HS-5 (cell line): ENCODE results near the gene CEP95.

Experiments used
- DNase-seq: peaks from one replicate; pipeline ENCODE4 v3.0.0-alpha.2; 2012; ENCODE audit warnings: low read depth

CEP95 gene

GRCh38 chr17:64515829-64516228, 9.1 kb downstream of the CEP95 start:
- no peak for DNase-seq

GRCh38 chr17:64519601-64520000, 12.8 kb downstream of the CEP95 start:
- DNase-seq = no peak

GRCh38 chr17:64520359-64520758, 13.6 kb downstream of the CEP95 start:
- no peak for DNase-seq

GRCh38 chr17:64527914-64528313, 21.1 kb downstream of the CEP95 start:
- DNase-seq = no peak

GRCh38 chr17:64529221-64529620, 22.4 kb downstream of the CEP95 start:
- DNase-seq = no peak

GRCh38 chr17:64531955-64532371, 25.2 kb downstream of the CEP95 start:
- no peak for DNase-seq

GRCh38 chr17:64532409-64532808, 25.6 kb downstream of the CEP95 start:
- DNase-seq = no peak

- no peak for DNase-seq
Observed at GRCh38 chr17:64533784-64534183, 27.0 kb downstream of the CEP95 start.

- no peak for DNase-seq
Observed at GRCh38 chr17:64534187-64534586, 27.4 kb downstream of the CEP95 start.

- DNase-seq = no peak
Observed at GRCh38 chr17:64535357-64535756, 28.6 kb downstream of the CEP95 start.

GRCh38 chr17:64536913-64537312, 30.1 kb downstream of the CEP95 start:
- DNase-seq = no peak

GRCh38 chr17:64537488-64537887, 30.7 kb downstream of the CEP95 start:
- no peak for DNase-seq

GRCh38 chr17:64538508-64539130, 31.8 kb downstream of the CEP95 start:
- no peak for DNase-seq

- no peak for DNase-seq
Observed at GRCh38 chr17:64540118-64540776, 33.5 kb downstream of the CEP95 start.

GRCh38 chr17:64544742-64545141, 38.0 kb downstream of the CEP95 start:
- DNase-seq = no peak

GRCh38 chr17:64546716-64547115, 39.9 kb downstream of the CEP95 start:
- no peak for DNase-seq

GRCh38 chr17:64547319-64547718, 40.5 kb downstream of the CEP95 start:
- no peak for DNase-seq

GRCh38 chr17:64551461-64551860, 44.7 kb downstream of the CEP95 start:
- no peak for DNase-seq

GRCh38 chr17:64554028-64554637, 47.4 kb downstream of the CEP95 start:
- DNase-seq = no peak

GRCh38 chr17:64555281-64555680, 48.5 kb downstream of the CEP95 start:
- no peak for DNase-seq

- no peak for DNase-seq
Observed at GRCh38 chr17:64564098-64564497, 57.3 kb downstream of the CEP95 start.

GRCh38 chr17:64565563-64565962, 58.8 kb downstream of the CEP95 start:
- no peak for DNase-seq

- DNase-seq = no peak
Observed at GRCh38 chr17:64571746-64572145, 65.0 kb downstream of the CEP95 start.
